ENCODE measurements around the gene MYH15. TPM values are rescaled to one million over a fixed set of nuclear protein-coding genes. Genes with fewer than 3 reads are reported as not detected.

MYH15 gene
- total and polyA plus RNA-seq, 10 of the 15 experiments (the other 5 are each of a cell fraction or from before 2014, with no cell fraction given), result 0.05 to 0.27 (median 0.09) TPM; not detected in 1

GRCh38 chr3:108461661-108462111, 48.7 kb downstream of the MYH15 start (continued):
- no peak for TF ChIP-seq SIN3A (IDR thresholded peaks at IDR 0.05; ENCODE audit: low read depth, low read length)
- TF ChIP-seq RFX5 (IDR thresholded peaks at IDR 0.05; ENCODE audit: low read depth, low read length), result no peak

GRCh38 chr3:108459225-108459624, 51.2 kb downstream of the MYH15 start:
- TF ChIP-seq SREBF2 (IDR thresholded peaks at IDR 0.05; ENCODE audit: low read length) (no peak), SREBF1 (IDR thresholded peaks at IDR 0.05; ENCODE audit: low read length) (no peak), TCF12 (IDR thresholded peaks at IDR 0.05; ENCODE audit: low read depth, low read length) (no peak)
- ChIA-PET CTCF (interaction anchor here (1.2 kb wide), 1 partner anchor 18 kb away, joined by 3 read pairs; no protein-coding TSS in a partner anchor), RAD21 (ENCODE audit: unreplicated experiment) (no interaction called here), SMC1A (ENCODE audit: uncharacterized antibody, unreplicated experiment) (interaction anchor here (0.9 kb wide), 1 partner anchor 145 kb away, joined by 3 read pairs; no protein-coding TSS in a partner anchor), POLR2A (no interaction called here)
- Histone ChIP-seq H3K27me3 (replicated peaks in 1 of 2; ENCODE audit: control insufficient read depth in 2 of 2, insufficient read depth in 2 of 2, low read length in 1 of 2) (no peaks in the 10 kb centered on the region; a peak in 1 of 4 replicates), H4K20me1 (ENCODE audit: control insufficient read depth, insufficient read depth) (no peaks in the 10 kb centered on the region), H3K4me3 (no peak overlapping the region), H3K4me2 (ENCODE audit: control insufficient read depth, insufficient read depth) (no peak overlapping the region), H3K36me3 (ENCODE audit: control insufficient read depth in 2 of 2, insufficient read depth in 2 of 2, low read length in 1 of 2) (no peaks in the 10 kb centered on the region), H3K4me1 (ENCODE audit: control insufficient read depth, insufficient read depth, low read length) (no peaks in the 10 kb centered on the region), H3K9me3 (replicated peaks; ENCODE audit: control insufficient read depth, insufficient read depth, low read length) (no peaks in the 10 kb centered on the region), H2AFZ (ENCODE audit: control insufficient read depth, low read depth, low read length) (no peak overlapping the region), H3K9ac (ENCODE audit: control insufficient read depth, insufficient read depth, low read length) (no peak overlapping the region), H3K79me2 (ENCODE audit: control insufficient read depth, insufficient read depth, low read length) (no peaks in the 10 kb centered on the region), H3K27ac (ENCODE audit: control insufficient read depth, insufficient read depth) (no peak overlapping the region)
- no peak for FAIRE-seq
- ATAC-seq, result no peak
- in situ Hi-C loops (cut with MboI), result no loop called here
- BruUV-seq (replicated peaks), result no TSS peak
- no peak for DNase-seq (ENCODE audit: low read depth, low spot score)
- intact Hi-C loops (cut with micrococcal nuclease; ENCODE audit: unreplicated experiment), result no loop called here

GRCh38 chr3:108455212-108455705, 55.1 kb downstream of the MYH15 start:
- WGBS (ENCODE audit: insufficient coverage, insufficient replicate concordance, low lambda C conversion rate, missing lambda C conversion rate), result 3% methylated on average over 2 of the region's 2 CpGs
- CTCF ChIA-PET, result interaction anchor here (0.9 to 1.2 kb wide), 2 partner anchors 9 to 46 kb away, joined by 3 read pairs; no protein-coding TSS in a partner anchor
- no peaks in the 10 kb centered on the region; a peak in 1 of 4 replicates for H3K27me3 ChIP-seq (replicated peaks in 1 of 2; ENCODE audit: control insufficient read depth in 2 of 2, insufficient read depth in 2 of 2, low read length in 1 of 2)
- H2AFZ ChIP-seq (ENCODE audit: control insufficient read depth, low read depth, low read length), result no peak overlapping the region
- no peak overlapping the region for H3K9ac ChIP-seq (ENCODE audit: control insufficient read depth, insufficient read depth, low read length)
- SMC1A ChIA-PET (ENCODE audit: uncharacterized antibody, unreplicated experiment), result no interaction called here
- ATAC-seq, result no peak
- RAD21 ChIA-PET (ENCODE audit: unreplicated experiment), result no interaction called here
- no TSS peak for BruUV-seq (replicated peaks)
- H3K36me3 ChIP-seq (ENCODE audit: control insufficient read depth in 2 of 2, insufficient read depth in 2 of 2, low read length in 1 of 2), result no peaks in the 10 kb centered on the region
- POLR2A ChIA-PET, result no interaction called here
- no peak overlapping the region for H3K4me2 ChIP-seq (ENCODE audit: control insufficient read depth, insufficient read depth)
- H3K4me3 ChIP-seq, result no peak overlapping the region
- intact Hi-C loops (cut with micrococcal nuclease; ENCODE audit: unreplicated experiment) (no loop called here), in situ Hi-C loops (cut with MboI) (no loop called here)
- H3K79me2 ChIP-seq (ENCODE audit: control insufficient read depth, insufficient read depth, low read length), result no peaks in the 10 kb centered on the region
- H3K9me3 ChIP-seq (replicated peaks; ENCODE audit: control insufficient read depth, insufficient read depth, low read length), result no peaks in the 10 kb centered on the region
- FAIRE-seq, result no peak
- no peak overlapping the region for H3K27ac ChIP-seq (ENCODE audit: control insufficient read depth, insufficient read depth)
- H4K20me1 ChIP-seq (ENCODE audit: control insufficient read depth, insufficient read depth), result no peaks in the 10 kb centered on the region
- DNase-seq (ENCODE audit: low read depth, low spot score), result no peak
- H3K4me1 ChIP-seq (ENCODE audit: control insufficient read depth, insufficient read depth, low read length), result no peaks in the 10 kb centered on the region
- TF ChIP-seq MEF2A (IDR thresholded peaks at IDR 0.05; ENCODE audit: insufficient read depth, low read depth, low read length) (no peak), MLLT1 (IDR thresholded peaks at IDR 0.05) (no peak), ZNF687 (IDR thresholded peaks at IDR 0.05) (no peak), ZZZ3 (IDR thresholded peaks at IDR 0.05; ENCODE audit: control insufficient read depth, insufficient read length, low read depth) (no peak), SPI1 (IDR thresholded peaks at IDR 0.05; ENCODE audit: borderline replicate concordance, insufficient read depth, low read depth, low read length) (no peak), RBBP5 (conservative IDR thresholded peaks at IDR 0.05) (no peak)

Measured in GM12878 (cell line).